ENCODE measurements around the gene AMMECR1.
"Not testable (repeated sequence)": the region's sequence is repeated elsewhere in the genome, so short reads cannot be mapped to it uniquely, and the experiment has no call there.

The AMMECR1 gene

GRCh38 chrX:110157444-110157843 is 160.4 kb downstream of the AMMECR1 start:
- Histone ChIP-seq H3K9ac (ENCODE audit: low read length in 2 of 2) (no peak overlapping the region), H3K27me3 (ENCODE audit: control insufficient read depth in 1 of 2, insufficient read depth in 2 of 2, low read length in 2 of 2) (peaks cover 0 to 16% of the 10 kb centered on the region in 2 donors), H3K4me1 (ENCODE audit: control insufficient read depth, insufficient read depth, low read length) (no peaks in the 10 kb centered on the region), H3K4me3 (ENCODE audit: low read length in 2 of 2) (no peak overlapping the region), H3K9me3 (ENCODE audit: control insufficient read depth in 2 of 2, low read length in 2 of 2) (no peaks in the 10 kb centered on the region), H3K36me3 (ENCODE audit: control insufficient read depth in 2 of 2, insufficient read depth in 2 of 2, low read length in 2 of 2) (no peaks in the 10 kb centered on the region), H3K27ac (ENCODE audit: low read length) (no peak overlapping the region)

GRCh38 chrX:110156167-110156754 is 161.6 kb downstream of the AMMECR1 start:
- Histone ChIP-seq H3K9ac (ENCODE audit: low read length in 2 of 2) (no peak overlapping the region), H3K27ac (ENCODE audit: low read length) (no peak overlapping the region), H3K4me3 (ENCODE audit: low read length in 2 of 2) (no peak overlapping the region), H3K4me1 (ENCODE audit: control insufficient read depth, insufficient read depth, low read length) (no peaks in the 10 kb centered on the region), H3K36me3 (ENCODE audit: control insufficient read depth in 2 of 2, insufficient read depth in 2 of 2, low read length in 2 of 2) (no peaks in the 10 kb centered on the region), H3K9me3 (ENCODE audit: control insufficient read depth in 2 of 2, low read length in 2 of 2) (no peaks in the 10 kb centered on the region), H3K27me3 (ENCODE audit: control insufficient read depth in 1 of 2, insufficient read depth in 2 of 2, low read length in 2 of 2) (peaks cover 0 to 11% of the 10 kb centered on the region in 2 donors)

GRCh38 chrX:110155759-110156158 is 162.1 kb downstream of the AMMECR1 start:
- H3K4me3 ChIP-seq (ENCODE audit: low read length in 2 of 2) = no peak overlapping the region
- H3K27ac ChIP-seq (ENCODE audit: low read length) = no peak overlapping the region
- no peaks in the 10 kb centered on the region for H3K9me3 ChIP-seq (ENCODE audit: control insufficient read depth in 2 of 2, low read length in 2 of 2)

GRCh38 chrX:110154328-110154727 is 163.6 kb downstream of the AMMECR1 start:
- H3K36me3 ChIP-seq (ENCODE audit: control insufficient read depth in 2 of 2, insufficient read depth in 2 of 2, low read length in 2 of 2); H3K4me3 ChIP-seq (ENCODE audit: low read length in 2 of 2); H3K27me3 ChIP-seq (ENCODE audit: control insufficient read depth in 1 of 2, insufficient read depth in 2 of 2, low read length in 2 of 2); H3K9me3 ChIP-seq (ENCODE audit: control insufficient read depth in 2 of 2, low read length in 2 of 2); H3K27ac ChIP-seq (ENCODE audit: low read length); H3K4me1 ChIP-seq (ENCODE audit: control insufficient read depth, insufficient read depth, low read length); H3K9ac ChIP-seq (ENCODE audit: low read length in 2 of 2): not testable (repeated sequence)

More at GRCh38 chrX:110155759-110156158, 162.1 kb downstream of the AMMECR1 start:
- Histone ChIP-seq H3K36me3 (ENCODE audit: control insufficient read depth in 2 of 2, insufficient read depth in 2 of 2, low read length in 2 of 2) (no peaks in the 10 kb centered on the region), H3K27me3 (ENCODE audit: control insufficient read depth in 1 of 2, insufficient read depth in 2 of 2, low read length in 2 of 2) (peaks cover 0 to 6% of the 10 kb centered on the region in 2 donors), H3K9ac (ENCODE audit: low read length in 2 of 2) (no peak overlapping the region), H3K4me1 (ENCODE audit: control insufficient read depth, insufficient read depth, low read length) (no peaks in the 10 kb centered on the region)

- Histone ChIP-seq H3K36me3 (ENCODE audit: control insufficient read depth in 2 of 2, insufficient read depth in 2 of 2, low read length in 2 of 2) (no peaks in the 10 kb centered on the region), H3K27ac (ENCODE audit: low read length) (no peak overlapping the region), H3K9ac (ENCODE audit: low read length in 2 of 2) (no peak overlapping the region), H3K4me3 (ENCODE audit: low read length in 2 of 2) (no peak overlapping the region), H3K27me3 (ENCODE audit: control insufficient read depth in 1 of 2, insufficient read depth in 2 of 2, low read length in 2 of 2) (peaks cover 0 to 8% of the 10 kb centered on the region in 2 donors), H3K9me3 (ENCODE audit: control insufficient read depth in 2 of 2, low read length in 2 of 2) (no peaks in the 10 kb centered on the region), H3K4me1 (ENCODE audit: control insufficient read depth, insufficient read depth, low read length) (no peaks in the 10 kb centered on the region)
Observed at GRCh38 chrX:110153896-110154295, 164.0 kb downstream of the AMMECR1 start.

GRCh38 chrX:110153244-110153643 is 164.6 kb downstream of the AMMECR1 start:
- H3K36me3 ChIP-seq (ENCODE audit: control insufficient read depth in 2 of 2, insufficient read depth in 2 of 2, low read length in 2 of 2) = no peaks in the 10 kb centered on the region
- no peak overlapping the region for H3K27ac ChIP-seq (ENCODE audit: low read length)
- H3K9me3 ChIP-seq (ENCODE audit: control insufficient read depth in 2 of 2, low read length in 2 of 2) = no peaks in the 10 kb centered on the region
- no peak overlapping the region for H3K9ac ChIP-seq (ENCODE audit: low read length in 2 of 2)
- H3K4me1 ChIP-seq (ENCODE audit: control insufficient read depth, insufficient read depth, low read length) = no peaks in the 10 kb centered on the region
- H3K4me3 ChIP-seq (ENCODE audit: low read length in 2 of 2) = no peak overlapping the region
- peaks cover 0 to 8% of the 10 kb centered on the region in 2 donors for H3K27me3 ChIP-seq (ENCODE audit: control insufficient read depth in 1 of 2, insufficient read depth in 2 of 2, low read length in 2 of 2)

GRCh38 chrX:110146521-110146920 is 171.4 kb downstream of the AMMECR1 start:
- Histone ChIP-seq H3K27me3 (ENCODE audit: control insufficient read depth in 1 of 2, insufficient read depth in 2 of 2, low read length in 2 of 2) (peaks cover 0 to 12% of the 10 kb centered on the region in 2 donors), H3K4me1 (ENCODE audit: control insufficient read depth, insufficient read depth, low read length) (peaks cover 11% of the 10 kb centered on the region), H3K36me3 (ENCODE audit: control insufficient read depth in 2 of 2, insufficient read depth in 2 of 2, low read length in 2 of 2) (no peaks in the 10 kb centered on the region), H3K27ac (ENCODE audit: low read length) (no peak overlapping the region), H3K9me3 (ENCODE audit: control insufficient read depth in 2 of 2, low read length in 2 of 2) (no peaks in the 10 kb centered on the region), H3K9ac (ENCODE audit: low read length in 2 of 2) (no peak overlapping the region), H3K4me3 (ENCODE audit: low read length in 2 of 2) (no peak overlapping the region)

GRCh38 chrX:110145854-110146253 is 172.0 kb downstream of the AMMECR1 start:
- Histone ChIP-seq H3K4me1 (ENCODE audit: control insufficient read depth, insufficient read depth, low read length) (peaks cover 11% of the 10 kb centered on the region), H3K9me3 (ENCODE audit: control insufficient read depth in 2 of 2, low read length in 2 of 2) (no peaks in the 10 kb centered on the region), H3K9ac (ENCODE audit: low read length in 2 of 2) (no peak overlapping the region), H3K4me3 (ENCODE audit: low read length in 2 of 2) (no peak overlapping the region), H3K27me3 (ENCODE audit: control insufficient read depth in 1 of 2, insufficient read depth in 2 of 2, low read length in 2 of 2) (peaks cover 0 to 13% of the 10 kb centered on the region in 2 donors), H3K36me3 (ENCODE audit: control insufficient read depth in 2 of 2, insufficient read depth in 2 of 2, low read length in 2 of 2) (no peaks in the 10 kb centered on the region), H3K27ac (ENCODE audit: low read length) (no peak overlapping the region)

- no peaks in the 10 kb centered on the region for H3K9me3 ChIP-seq (ENCODE audit: control insufficient read depth in 2 of 2, low read length in 2 of 2)
- H3K4me3 ChIP-seq (ENCODE audit: low read length in 2 of 2) = no peak overlapping the region
- no peaks in the 10 kb centered on the region for H3K36me3 ChIP-seq (ENCODE audit: control insufficient read depth in 2 of 2, insufficient read depth in 2 of 2, low read length in 2 of 2)
- H3K27ac ChIP-seq (ENCODE audit: low read length) = no peak overlapping the region
- peaks cover 0 to 14% of the 10 kb centered on the region in 2 donors for H3K27me3 ChIP-seq (ENCODE audit: control insufficient read depth in 1 of 2, insufficient read depth in 2 of 2, low read length in 2 of 2)
- no peak overlapping the region for H3K9ac ChIP-seq (ENCODE audit: low read length in 2 of 2)
- peaks cover 11% of the 10 kb centered on the region for H3K4me1 ChIP-seq (ENCODE audit: control insufficient read depth, insufficient read depth, low read length)
Observed at GRCh38 chrX:110145311-110145710, 172.6 kb downstream of the AMMECR1 start.

Data from stomach smooth muscle (tissue), 2 donors.